Stimulated activated CD4-positive, alpha-beta T cell treated with anti-CD3 and anti-CD28 coated beads, Interleukin-12 subunit alpha, Interleukin-12 subunit beta, amount 100 ng/mL, for 24 hours (primary cell): ENCODE results near the gene TRUB1.
"Not testable (repeated sequence)": the region's sequence is repeated elsewhere in the genome, so short reads cannot be mapped to it uniquely, and the experiment has no call there.

Source experiments
- DNase-seq, 2 experiments: peaks; one replicate each; pipeline ENCODE4 v3.0.0-alpha.2; 2020; ENCODE audit warnings: low read depth in 2 of 2

TRUB1 gene

GRCh38 chr10:114925587-114926586 lies 12.1 kb upstream of the TRUB1 start:
- DNase-seq, result peak in 1 of 2 experiments; percentile 11

- DNase-seq, result no peak
Measured at GRCh38 chr10:114928818-114929217, 9.2 kb upstream of the TRUB1 start.

GRCh38 chr10:114930320-114930719 lies 7.7 kb upstream of the TRUB1 start:
- no peak for DNase-seq

- DNase-seq, result no peak
Measured at GRCh38 chr10:114931072-114931679, 6.8 kb upstream of the TRUB1 start.

DNA sequence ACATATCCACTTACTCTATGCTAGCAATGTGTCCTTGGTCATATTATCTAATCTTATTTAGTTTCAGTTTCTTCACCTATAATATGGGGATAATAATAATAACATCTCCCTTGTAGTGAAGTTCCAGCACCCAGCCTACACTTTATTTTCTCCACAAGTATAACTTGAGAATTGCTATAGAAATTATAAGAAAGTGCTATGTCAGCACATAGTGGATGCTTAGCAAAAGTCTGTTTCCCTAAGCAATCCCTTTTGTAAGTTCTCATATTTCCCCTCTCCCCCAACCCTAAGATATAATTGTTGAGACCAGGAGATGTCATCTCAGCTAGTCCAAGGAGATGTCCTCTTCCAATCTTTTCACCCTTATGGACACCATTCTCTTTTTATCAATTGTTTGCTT lies 5.8 kb upstream of the TRUB1 start:
- no peak for DNase-seq

DNA sequence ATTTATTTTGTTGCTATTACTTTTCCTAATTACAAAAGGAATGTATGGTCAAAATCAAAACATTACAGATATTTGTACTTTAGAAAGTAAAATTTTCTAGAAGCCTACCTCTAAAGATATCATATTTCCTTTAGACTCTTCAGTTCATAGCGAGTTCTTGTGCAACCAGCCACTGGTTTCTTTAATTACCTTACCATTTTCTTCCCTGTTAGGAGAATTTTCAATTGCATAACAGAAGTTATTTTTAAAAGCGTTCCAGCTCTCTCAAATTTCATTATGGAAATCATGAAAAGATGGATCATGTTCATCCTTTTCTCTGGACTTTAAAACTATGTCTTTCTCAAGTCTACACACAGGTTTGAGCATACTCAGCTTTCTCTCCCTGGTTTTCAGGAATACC lies 5.0 kb upstream of the TRUB1 start:
- DNase-seq, result no peak

- DNase-seq, result no peak
Measured at GRCh38 chr10:114933588-114933987, 4.4 kb upstream of the TRUB1 start.

DNA sequence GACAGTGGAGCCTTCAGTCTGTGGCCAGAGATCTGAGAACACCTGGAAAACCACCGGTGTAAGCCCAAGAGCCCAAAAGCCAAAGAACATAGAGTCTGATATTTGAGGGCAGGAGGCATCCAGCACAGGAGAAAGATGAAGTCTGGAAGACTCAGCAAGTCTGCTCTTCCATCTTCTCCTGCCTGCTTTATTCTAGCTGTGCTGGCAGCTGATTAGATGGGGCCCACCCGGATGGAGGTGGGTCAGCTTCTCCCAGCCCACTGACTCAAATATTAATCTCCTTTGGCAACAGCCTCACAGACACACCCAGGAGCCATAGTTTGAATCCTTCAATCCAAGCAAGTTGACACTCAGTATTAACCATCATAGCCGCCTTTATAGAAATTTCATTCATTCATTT lies 4.0 kb upstream of the TRUB1 start:
- DNase-seq, result not testable (repeated sequence)

- DNase-seq, result no peak
Measured at GRCh38 chr10:114938856-114939193, 830 bp downstream of the TRUB1 start.

DNA sequence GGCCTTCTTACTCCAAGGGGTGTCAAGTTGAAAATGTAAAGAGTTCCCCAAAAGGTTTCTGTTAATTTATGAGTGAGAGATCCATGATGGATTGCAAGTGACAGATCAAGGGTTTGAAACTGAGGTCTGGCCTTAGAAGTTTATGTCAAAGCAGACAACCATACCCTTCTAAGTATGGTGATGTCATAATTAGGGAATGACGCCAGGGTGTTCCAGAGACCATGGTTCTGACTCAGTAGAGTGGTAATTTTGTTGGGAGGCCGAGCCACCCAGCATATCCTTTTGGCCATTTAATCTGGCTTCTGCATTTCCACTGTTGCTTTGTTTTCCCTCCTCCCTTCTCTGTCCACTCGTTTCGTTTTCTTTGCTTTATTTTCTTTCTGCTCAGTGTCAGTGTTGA lies 2.7 kb downstream of the TRUB1 start:
- no peak for DNase-seq

- DNase-seq, result no peak
Measured at GRCh38 chr10:114943000-114943399, 5.0 kb downstream of the TRUB1 start.

GRCh38 chr10:114953047-114953446 lies 15.1 kb downstream of the TRUB1 start:
- no peak for DNase-seq

DNA sequence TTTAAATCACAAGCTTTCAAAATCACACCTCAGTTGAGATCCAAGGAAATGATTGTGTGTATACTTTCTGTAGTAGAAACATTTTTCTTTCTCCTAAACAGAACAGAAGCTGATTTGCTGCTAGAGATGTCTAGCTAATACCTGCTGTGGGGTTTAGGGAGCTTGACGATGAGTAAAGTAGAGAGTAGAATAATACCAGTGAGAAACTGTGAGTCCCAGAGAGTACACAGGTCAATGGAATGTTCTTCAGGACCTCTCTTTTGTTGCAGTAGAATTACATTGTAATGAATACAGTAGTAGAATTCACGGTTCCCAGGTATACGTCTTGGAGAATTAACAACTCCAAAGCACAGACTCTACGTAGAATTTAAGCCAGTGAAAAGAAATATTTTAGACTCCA lies 18.0 kb downstream of the TRUB1 start:
- no peak for DNase-seq

DNA sequence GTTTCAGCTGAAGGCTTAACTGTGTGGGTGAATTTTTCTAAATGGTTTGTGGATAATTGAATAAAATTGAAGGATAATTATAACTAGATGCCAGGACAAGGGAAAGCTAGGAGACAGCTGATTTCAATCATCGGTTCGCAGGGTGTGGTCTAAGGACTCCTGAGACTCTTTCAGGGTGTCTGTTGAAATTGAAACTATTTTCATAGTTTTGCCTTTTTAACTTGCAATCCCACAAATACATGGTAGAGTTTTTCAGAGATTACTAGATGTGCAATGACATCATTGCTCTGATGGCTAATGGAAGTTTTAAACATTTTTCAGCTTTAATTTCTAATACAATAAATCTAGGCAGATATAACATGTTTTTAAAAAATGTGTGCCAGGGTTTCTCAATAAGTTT lies 18.5 kb downstream of the TRUB1 start:
- no peak for DNase-seq

DNA sequence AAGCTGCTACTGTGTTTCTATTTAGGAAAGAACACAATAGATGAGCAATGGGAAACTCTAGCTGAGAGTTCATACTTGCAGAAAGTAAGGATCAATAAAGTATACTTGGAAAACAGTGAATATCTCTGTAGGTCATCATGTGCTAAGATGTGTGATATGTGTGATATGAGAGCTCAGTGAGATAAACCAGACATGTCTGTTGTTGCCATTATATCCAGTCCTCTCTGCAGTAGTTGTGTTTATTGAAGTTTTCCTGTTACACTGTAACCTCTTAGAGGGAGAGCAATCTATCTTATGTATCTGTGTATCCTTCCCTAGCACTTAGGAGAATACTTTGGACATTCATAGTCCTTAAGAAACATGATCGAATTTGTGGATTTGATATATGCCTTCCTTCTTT lies 19.1 kb downstream of the TRUB1 start:
- DNase-seq, result no peak

DNA sequence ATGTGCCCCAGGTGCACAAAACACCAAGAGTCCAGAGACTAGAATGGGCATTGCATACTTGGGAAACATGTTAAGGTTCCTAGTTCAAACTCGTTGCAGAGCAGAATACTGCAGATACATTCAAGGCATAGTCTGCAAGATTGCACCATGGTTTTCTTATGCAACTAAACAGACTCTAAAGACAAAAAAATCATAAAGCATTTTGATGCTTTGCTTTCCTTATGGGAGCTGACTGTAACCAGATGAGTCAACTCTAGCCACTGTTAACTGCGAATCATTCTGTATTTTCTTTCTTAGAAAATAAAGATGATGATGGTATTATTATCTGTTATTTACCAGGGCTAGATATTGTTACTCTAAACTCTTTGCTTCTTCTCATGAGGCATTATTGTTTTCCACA lies 19.7 kb downstream of the TRUB1 start:
- no peak for DNase-seq

DNA sequence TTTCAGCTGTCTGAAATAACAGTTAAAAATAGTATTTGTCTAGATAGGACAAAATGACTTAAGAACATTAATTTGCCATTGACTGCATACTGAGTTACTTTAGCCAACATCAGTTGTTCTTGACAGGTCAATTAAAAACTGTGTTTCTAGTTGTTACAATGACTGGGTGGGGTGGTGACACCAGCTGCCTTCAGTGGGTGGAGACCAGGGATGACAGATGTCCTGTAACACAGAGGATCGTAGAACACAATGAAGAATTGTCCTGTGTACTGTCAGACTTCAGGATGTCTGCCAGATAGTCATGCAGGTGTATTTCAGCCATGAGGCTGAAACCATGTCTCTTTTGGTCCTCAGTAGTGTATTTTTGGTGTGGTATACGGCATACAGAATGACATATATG lies 24.4 kb downstream of the TRUB1 start:
- DNase-seq, result no peak

DNA sequence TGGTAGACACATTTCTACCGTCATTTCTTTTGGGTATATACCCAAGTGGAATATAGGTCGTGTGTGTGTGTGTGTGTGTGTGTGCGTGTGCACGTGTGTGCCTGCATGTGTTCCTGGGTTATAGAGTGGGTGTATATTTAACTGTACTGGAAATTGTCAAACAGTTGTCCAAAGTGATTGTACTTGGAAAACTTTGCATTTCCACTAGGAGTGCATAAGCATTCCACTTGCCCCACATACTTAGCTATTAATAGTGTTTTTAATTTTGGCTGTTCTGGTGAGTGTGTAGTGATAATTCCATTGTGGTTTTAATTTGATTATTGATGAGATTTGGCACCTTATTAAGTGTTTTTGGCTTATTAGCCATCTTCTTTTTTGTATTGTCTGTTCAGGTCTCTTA lies 25.9 kb downstream of the TRUB1 start:
- no peak for DNase-seq

- no peak for DNase-seq
Measured at GRCh38 chr10:114967071-114967470, 29.1 kb downstream of the TRUB1 start.

DNA sequence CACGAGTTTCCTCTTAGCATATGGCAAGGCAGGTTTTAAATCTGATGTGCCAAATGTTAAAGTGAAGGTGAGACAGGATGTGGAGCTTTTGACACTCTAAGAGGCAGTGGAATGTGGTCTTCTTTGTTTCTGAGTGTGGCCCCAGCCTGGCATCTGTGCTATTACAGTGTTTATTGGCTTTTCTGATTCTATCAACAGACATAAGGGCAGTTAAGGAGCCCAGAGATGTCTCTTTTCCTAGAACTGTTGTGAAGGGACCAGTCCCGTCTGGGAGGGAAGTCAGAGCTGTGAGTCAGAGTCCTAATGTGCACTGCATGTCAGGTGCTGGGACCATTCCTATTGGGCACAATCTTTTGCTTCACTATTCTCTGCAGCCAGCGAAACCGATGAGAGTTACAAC lies 32.5 kb downstream of the TRUB1 start:
- DNase-seq, result no peak

GRCh38 chr10:114973306-114973705 lies 35.3 kb downstream of the TRUB1 start:
- no peak for DNase-seq

DNA sequence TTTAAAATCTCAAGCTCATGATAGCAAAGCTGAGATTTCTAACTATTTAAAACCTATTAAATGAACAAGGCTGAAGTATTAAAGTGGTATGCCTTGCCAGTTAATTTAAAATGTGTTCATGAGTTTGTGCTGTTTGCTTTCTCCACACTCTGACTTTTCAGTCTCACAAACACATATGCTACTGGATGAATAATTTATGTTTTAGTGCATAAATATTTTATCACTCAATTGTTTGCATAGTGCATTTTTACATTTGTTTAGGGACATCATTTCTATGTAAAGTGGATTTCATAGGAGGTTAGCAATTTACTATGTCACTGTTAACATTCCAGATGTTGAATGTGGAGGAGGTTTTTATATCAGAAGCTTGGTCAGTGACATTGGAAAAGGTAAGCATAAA lies 36.0 kb downstream of the TRUB1 start:
- DNase-seq, result no peak

DNA sequence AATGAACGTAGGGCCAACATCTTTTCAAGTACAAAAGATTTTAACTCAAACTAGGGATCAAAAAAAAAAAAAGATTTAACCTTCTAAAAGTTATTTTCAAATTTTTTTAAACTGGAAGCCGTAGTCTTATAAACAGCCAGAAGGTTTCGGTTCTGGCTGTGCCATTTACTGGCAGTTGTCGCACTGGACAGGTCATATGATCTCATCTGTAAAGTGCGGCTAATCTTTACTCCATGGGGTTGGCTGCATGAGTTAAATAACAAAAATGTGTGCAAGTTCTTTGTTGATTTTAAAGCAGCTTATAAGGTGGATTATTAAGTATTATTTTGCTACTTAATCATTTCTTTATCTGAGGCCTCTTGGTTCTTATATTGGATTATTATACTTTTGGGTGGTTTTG lies 36.6 kb downstream of the TRUB1 start:
- no peak for DNase-seq
